Measurements from ENCODE around the gene CPHXL.
A peak's percentile ranks its signal among the peaks of the same experiment; 100 is the strongest.

The CPHXL gene

DNA sequence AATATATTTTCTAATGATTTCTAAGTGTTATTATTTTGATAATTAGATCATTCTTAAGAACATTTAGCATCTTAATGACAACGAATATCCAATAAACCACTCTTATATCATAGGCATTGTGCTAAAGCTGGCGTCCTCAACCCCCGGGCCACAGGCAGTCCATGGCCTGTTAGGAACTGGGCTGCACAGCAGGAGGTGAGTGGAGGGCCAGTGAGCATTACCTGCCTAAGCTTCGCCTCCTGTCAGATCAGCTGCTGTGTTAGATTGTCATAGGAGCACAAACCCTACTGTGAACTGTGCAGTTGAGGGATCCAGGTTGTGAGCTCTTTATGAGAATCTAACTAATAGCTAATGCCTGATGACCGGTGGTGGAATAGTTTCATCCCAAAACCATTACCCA lies 28.7 kb downstream of the CPHXL start:
- DNase-seq: no peak

DNA sequence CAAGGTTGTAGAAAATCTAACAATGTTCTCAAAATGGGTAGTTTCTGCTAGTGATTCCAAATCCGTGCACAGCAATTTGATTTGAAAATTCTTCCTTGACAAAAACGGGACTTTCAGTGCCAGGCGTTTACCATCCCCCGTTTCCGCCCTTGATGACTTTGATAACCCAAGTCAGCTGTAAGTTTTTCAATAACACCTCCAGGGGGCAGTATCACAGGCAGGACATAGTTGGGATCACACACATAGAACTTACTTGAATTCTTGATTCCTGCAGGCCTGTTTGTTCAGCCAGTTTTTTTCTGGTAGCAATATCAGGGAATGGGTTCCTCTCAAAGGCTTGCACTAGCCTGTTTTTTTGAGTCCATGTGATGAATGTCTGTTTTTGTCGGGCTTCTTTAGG lies 30.6 kb downstream of the CPHXL start:
- DNase-seq: peak; percentile 4

DNA sequence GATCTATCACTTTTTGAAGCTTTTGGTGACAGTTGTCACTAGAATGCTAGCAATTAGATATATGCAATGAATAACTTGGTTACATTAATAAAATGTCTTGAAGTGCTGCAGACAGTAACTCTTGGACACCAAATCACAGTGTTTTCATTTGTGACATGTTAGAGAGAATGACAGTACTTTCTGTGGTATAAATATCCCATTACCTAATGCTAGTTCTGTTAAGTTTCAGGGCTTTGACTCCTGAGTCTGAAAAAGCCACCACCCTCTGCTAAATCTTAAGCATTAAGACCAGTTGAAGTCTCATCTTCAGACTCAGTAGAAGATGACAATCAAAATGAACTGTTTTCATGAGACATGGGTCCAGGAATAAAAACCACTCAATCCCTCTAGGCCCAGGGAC lies 38.9 kb downstream of the CPHXL start:
- DNase-seq: no peak

DNA sequence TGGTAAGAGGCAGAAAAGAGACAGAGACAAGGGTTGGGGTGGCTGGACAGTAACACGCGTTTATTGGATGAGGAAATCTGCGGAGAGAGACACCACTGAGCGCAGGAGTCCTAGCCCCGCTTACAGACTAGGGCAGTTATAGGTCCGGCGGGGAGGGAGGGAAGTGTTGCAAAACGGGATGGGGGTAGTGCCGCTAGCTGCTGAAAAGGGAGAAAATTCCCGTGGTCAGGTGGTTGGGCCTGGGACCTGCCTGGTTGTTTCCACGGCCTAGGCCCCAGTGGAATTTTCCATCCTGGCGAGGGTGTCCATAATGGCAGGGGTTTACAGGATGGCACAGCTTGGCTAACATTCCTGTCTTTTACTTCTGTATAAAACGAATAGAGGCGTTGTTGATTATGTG lies 44.0 kb downstream of the CPHXL start:
- no peak for DNase-seq

DNA sequence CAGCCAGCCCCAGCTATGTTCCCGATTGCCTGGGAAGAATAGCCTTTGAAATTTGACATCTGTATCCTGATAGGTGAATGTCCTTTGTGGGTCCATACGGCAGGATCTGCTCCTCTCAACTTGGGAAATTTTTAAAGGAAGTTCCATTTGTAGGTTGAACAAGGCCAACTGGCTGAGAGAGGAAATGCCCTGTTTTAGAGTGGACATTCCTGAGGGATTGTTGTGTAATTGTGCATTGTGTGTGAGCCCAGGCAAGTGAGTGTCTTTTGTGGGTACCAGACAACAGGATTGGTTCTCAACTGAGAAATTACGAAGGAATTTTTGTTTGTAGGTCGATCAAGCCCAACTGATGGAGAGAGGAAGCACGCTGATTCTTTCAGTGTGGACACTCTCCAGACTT lies 46.9 kb downstream of the CPHXL start:
- no peak for DNase-seq

DNA sequence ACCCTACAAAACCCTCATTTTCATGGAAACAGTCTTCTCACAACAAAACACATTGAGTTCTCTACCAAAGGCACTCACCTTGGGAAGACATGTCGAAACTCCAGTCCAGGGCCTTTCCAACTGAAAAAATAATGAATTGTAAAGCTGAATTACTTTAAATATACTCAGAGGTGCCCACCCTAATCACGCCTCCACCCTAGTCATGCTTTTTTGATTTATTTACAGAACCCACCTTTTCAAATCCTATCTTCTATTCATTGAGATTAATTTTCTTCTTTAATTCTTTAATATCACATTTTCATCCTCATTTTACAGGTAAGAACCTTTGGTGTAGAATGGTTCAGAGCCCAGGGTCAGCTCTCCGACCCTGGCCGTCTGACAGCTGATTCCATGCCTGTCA lies 49.4 kb downstream of the CPHXL start, which contains the start of gene CPHXL2:
CPHXL2 (minus strand) TSS at position 101 of the 400 bp plus-strand sequence; CDS start at position 91, 10 bp downstream.
- DNase-seq: no peak

DNA sequence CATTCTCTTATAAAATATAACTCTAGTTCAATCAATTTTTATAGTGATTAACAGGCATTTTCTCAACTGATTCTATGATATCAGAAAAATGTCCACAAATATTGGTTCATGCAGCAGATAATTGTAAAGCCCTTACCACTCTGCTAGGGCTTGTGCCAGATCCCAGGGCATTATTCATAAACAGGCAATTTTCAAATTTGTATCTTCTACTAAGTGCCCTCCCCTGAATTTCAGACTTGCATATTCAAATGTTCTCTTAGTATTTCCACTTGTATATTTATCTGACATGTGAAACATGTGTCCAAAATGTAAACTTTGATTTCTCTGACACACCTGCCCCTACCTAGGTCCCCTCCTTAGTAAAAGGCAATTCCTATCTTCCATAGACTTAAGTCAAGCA lies 58.8 kb downstream of the CPHXL start:
- DNase-seq: no peak
